IMR-90 (cell line): ENCODE results near the gene ENOX2. TPM values are rescaled to one million over a fixed set of nuclear protein-coding genes. Genes with fewer than 3 reads are reported as not detected.

Experiments
- ATAC-seq: fragments of 200-7000 bp; cut with Tn5 transposase; 2 replicates; pipeline ENCODE4 v1.9.1; 2020; ENCODE audit warnings: low read depth, mild to moderate bottlenecking, moderate library complexity
- BruUV-seq: library from RNA; stranded (reverse); fragments of 400-500 nt; replicated peaks from 2 replicates; lab custom pipeline; 2021; lab: Mats Ljungman, UMichigan
- CTCF ChIA-PET: fragments of 300-600 bp; formaldehyde crosslinking; extraction: SDS; loops from one replicate; lab custom pipeline; 2021; ENCODE audit warnings: antibody characterized with exemption; lab: Yijun Ruan, JAX
- POLR2A ChIA-PET: fragments of 300-600 bp; sonication (Branson Sonifier 250); formaldehyde crosslinking; loops from one replicate; lab custom pipeline; 2022; ENCODE audit warnings: antibody characterized with exemption; ENCODE audit not compliant: unreplicated experiment; lab: Charles Lee
- DNase-seq: peaks from one replicate; pipeline ENCODE4 v3.0.0; 2013
- H2AFZ ChIP-seq: replicated peaks from 2 replicates; pipeline ENCODE3; 2013; ENCODE audit warnings: low read length, mild to moderate bottlenecking; ENCODE audit not compliant: poor library complexity
- H2AK5ac ChIP-seq: 2 replicates; pipeline ENCODE4 v1.6.1; 2013; ENCODE audit warnings: low read depth, low read length, inconsistent platforms
- H2AK9ac ChIP-seq: replicated peaks from 2 replicates; pipeline ENCODE3; 2013; ENCODE audit warnings: mild to moderate bottlenecking, low read depth, low read length, moderate library complexity; ENCODE audit not compliant: poor library complexity
- H2BK120ac ChIP-seq: 2 replicates; pipeline ENCODE4 v1.6.1; 2013; ENCODE audit warnings: low read depth, low read length, inconsistent platforms
- H2BK15ac ChIP-seq: 3 replicates; pipeline ENCODE4 v1.6.1; 2013; ENCODE audit warnings: low read depth, low read length, inconsistent platforms
- H2BK20ac ChIP-seq: 2 replicates; pipeline ENCODE4 v1.6.1; 2013; ENCODE audit warnings: low read depth, mild to moderate bottlenecking, inconsistent platforms, low read length, moderate library complexity
- H2BK5ac ChIP-seq: 2 replicates; pipeline ENCODE4 v1.6.1; 2013; ENCODE audit warnings: mild to moderate bottlenecking, low read depth, low read length, inconsistent platforms; ENCODE audit not compliant: poor library complexity, severe bottlenecking
- H3K14ac ChIP-seq: replicated peaks from 2 replicates; pipeline ENCODE4 v1.6.1; 2013; ENCODE audit warnings: low read depth, low read length, inconsistent platforms
- H3K18ac ChIP-seq: 2 replicates; pipeline ENCODE4 v1.6.1; 2013; ENCODE audit warnings: low read depth, low read length, control low read depth
- H3K23ac ChIP-seq: 2 replicates; pipeline ENCODE4 v1.6.1; 2013; ENCODE audit warnings: low read depth, low read length, inconsistent platforms
- H3K27ac ChIP-seq: 2 replicates; pipeline ENCODE4 v1.5.1; 2013; ENCODE audit warnings: mild to moderate bottlenecking, control low read depth, low read length; ENCODE audit not compliant: insufficient read depth
- H3K27me3 ChIP-seq: 2 replicates; pipeline ENCODE4 v1.6.1; 2013; ENCODE audit warnings: low read length; ENCODE audit not compliant: control insufficient read depth, insufficient read depth
- H3K36me3 ChIP-seq: 2 replicates; pipeline ENCODE4 v1.6.1; 2013; ENCODE audit warnings: low read length, mixed read lengths; ENCODE audit not compliant: control insufficient read depth, insufficient read depth
- H3K4ac ChIP-seq: 2 replicates; pipeline ENCODE4 v1.6.1; 2013; ENCODE audit warnings: low read depth, low read length, inconsistent platforms
- H3K4me1 ChIP-seq: 2 replicates; pipeline ENCODE4 v1.6.1; 2013; ENCODE audit warnings: low read length, mixed read lengths; ENCODE audit not compliant: control insufficient read depth, insufficient read depth
- H3K4me2 ChIP-seq: 2 replicates; pipeline ENCODE4 v1.6.1; 2013; ENCODE audit warnings: low read depth, mild to moderate bottlenecking, control low read depth, low read length, moderate library complexity
- H3K4me3 ChIP-seq: 2 replicates; pipeline ENCODE4 v1.5.1; 2013; ENCODE audit warnings: low read depth, mild to moderate bottlenecking, control low read depth, low read length, moderate library complexity; ENCODE audit not compliant: insufficient read depth
- H3K56ac ChIP-seq: 2 replicates; pipeline ENCODE4 v1.6.1; 2013; ENCODE audit warnings: low read length, inconsistent platforms; ENCODE audit not compliant: insufficient read depth; ENCODE audit errors: extremely low read depth
- H3K79me1 ChIP-seq, 2 experiments: 2 replicates each; pipeline ENCODE4 v1.6.1; 2013; ENCODE audit warnings: low read length in 2 of 2, inconsistent platforms in 1 of 2, low read depth in 1 of 2
- H3K9ac ChIP-seq: 2 replicates; pipeline ENCODE4 v1.6.1; 2013; ENCODE audit warnings: low read depth, low read length, control low read depth
- H3K9me1 ChIP-seq: 2 replicates; pipeline ENCODE4 v1.6.1; 2013; ENCODE audit warnings: low read length, inconsistent platforms; ENCODE audit not compliant: insufficient read depth
- H3K9me3 ChIP-seq: 2 replicates; pipeline ENCODE4 v1.6.1; 2013; ENCODE audit warnings: low read length; ENCODE audit not compliant: control insufficient read depth, insufficient read depth
- H4K20me1 ChIP-seq: 2 replicates; pipeline ENCODE4 v1.6.1; 2013; ENCODE audit warnings: low read length, inconsistent platforms; ENCODE audit not compliant: insufficient read depth
- H4K5ac ChIP-seq: 2 replicates; pipeline ENCODE4 v1.6.1; 2013; ENCODE audit warnings: mild to moderate bottlenecking, low read depth, low read length, control low read depth
- H4K8ac ChIP-seq, 2 experiments: 2 replicates each; pipeline ENCODE4 v1.6.1; 2013; ENCODE audit warnings: low read depth in 2 of 2, low read length in 2 of 2, control low read depth in 1 of 2, inconsistent platforms in 1 of 2
- H4K91ac ChIP-seq: 2 replicates; pipeline ENCODE4 v1.6.1; 2013; ENCODE audit warnings: low read depth, low read length, inconsistent platforms; ENCODE audit not compliant: insufficient read depth
- CEBPB ChIP-seq: IDR thresholded peaks from 2 replicates; pipeline ENCODE4 v1.6.1; 2012; ENCODE audit warnings: low read depth, low read length, improper control_type of control experiment
- CHD1 ChIP-seq: IDR thresholded peaks from 2 replicates; pipeline ENCODE4 v1.6.1; 2012; ENCODE audit warnings: low read depth, low read length, improper control_type of control experiment
- FOS ChIP-seq: fragments of 150-350 bp; IDR thresholded peaks from 2 replicates; pipeline ENCODE4 v1.6.1; 2016; ENCODE audit warnings: low read depth, low read length
- MAFK ChIP-seq: IDR thresholded peaks from 2 replicates; pipeline ENCODE4 v1.6.1; 2012; ENCODE audit warnings: low read depth, low read length, improper control_type of control experiment
- MAZ ChIP-seq: IDR thresholded peaks from 2 replicates; pipeline ENCODE4 v1.6.1; 2012; ENCODE audit warnings: low read depth, mild to moderate bottlenecking, low read length, improper control_type of control experiment, moderate library complexity, borderline replicate concordance
- POLR2A ChIP-seq: IDR thresholded peaks from 2 replicates; pipeline ENCODE4 v1.6.1; 2012; ENCODE audit warnings: mild to moderate bottlenecking, low read depth, low read length
- RFX5 ChIP-seq: IDR thresholded peaks from 2 replicates; pipeline ENCODE4 v1.8.0; 2012; ENCODE audit warnings: low read depth, mild to moderate bottlenecking, low read length, moderate library complexity
- SMC3 ChIP-seq: fragments of 150-350 bp; IDR thresholded peaks from 2 replicates; pipeline ENCODE4 v1.6.1; 2016; ENCODE audit warnings: low read depth, mild to moderate bottlenecking, antibody characterized with exemption, low read length, moderate library complexity
- WGBS, 2 experiments: methylation state at CpG; one replicate each; pipeline versions ENCODE4 v1.1.5 to v1.1.7; 2013; ENCODE audit warnings: missing lambda C conversion rate in 2 of 2; ENCODE audit not compliant: insufficient read length in 1 of 2; ENCODE audit errors: extremely low coverage in 2 of 2; 5-methylcytosine and 5-hydroxymethylcytosine counted together
- dilution Hi-C: fragments of 300-500 bp; cut with HindIII; formaldehyde crosslinking; loops from one replicate; pipeline ENCODE4 v1.14.3; 2018; ENCODE audit warnings: low sequenced_read_pairs; ENCODE audit not compliant: unreplicated experiment
- in situ Hi-C: fragments of 300-500 bp; cut with MboI; formaldehyde crosslinking; loops from 3 replicates; pipeline ENCODE4 v1.14.3; 2019; ENCODE audit warnings: low sequenced_read_pairs, inconsistent platforms, mixed read lengths
- intact Hi-C: fragments of 100-400 bp; cut with micrococcal nuclease; formaldehyde crosslinking; loops from 2 replicates; pipeline ENCODE4 v1.10.0; 2022
- polyA plus RNA-seq, 3 experiments: library from polyadenylated mRNA; depleted of rRNA; stranded (reverse); fragments of >200 nt; gene quantifications; 2 replicates each; pipeline ENCODE4 v1.2.3, GENCODE V29; 2012; ENCODE audit warnings: low replicate concordance in 1 of 3
- total RNA-seq: library from RNA; depleted of rRNA; stranded (reverse); fragments of >200 nt; gene quantifications from 2 replicates; pipeline ENCODE4 v1.2.3, GENCODE V29; 2012

ENOX2 gene
- total and polyA plus RNA-seq, 2 of the 4 experiments (the other 2 are of a cell fraction), result 6.3 to 11.8 TPM

DNA sequence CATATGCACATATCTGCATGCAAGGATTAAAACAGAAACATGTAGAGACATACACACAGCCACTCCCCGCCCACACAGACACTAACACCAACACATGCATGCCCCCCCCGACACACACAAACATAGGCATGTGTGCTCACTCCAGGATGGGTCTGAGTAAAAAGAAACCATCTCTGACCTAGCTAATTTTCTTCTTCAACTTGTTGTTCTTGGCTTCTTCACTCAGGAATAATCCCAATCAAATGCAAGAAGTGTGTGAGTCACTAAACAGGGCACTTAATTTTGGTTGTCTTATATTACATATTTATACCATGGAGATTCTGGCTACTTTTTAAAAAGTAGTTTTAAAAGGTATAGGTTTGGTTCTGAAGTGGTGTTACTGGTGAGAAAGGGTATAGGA lies 28.3 kb downstream of the ENOX2 start:
- dilution Hi-C loops (no loop called here), intact Hi-C loops (no loop called here), in situ Hi-C loops (no loop called here)
- TF ChIP-seq CHD1, result no peak
- no peak for TF ChIP-seq CEBPB
- TF ChIP-seq SMC3, result no peak
- TF ChIP-seq POLR2A, result no peak
- no peak for TF ChIP-seq RFX5
- no peak for TF ChIP-seq FOS
- no peak for TF ChIP-seq MAFK
- no peak for TF ChIP-seq MAZ
- Histone ChIP-seq H2BK20ac (no peak overlapping the region), H4K20me1 (no peaks in the 10 kb centered on the region), H2AK5ac (no peak overlapping the region), H2AK9ac (no peak overlapping the region), H2AFZ (no peak overlapping the region), H3K18ac (no peak overlapping the region), H2BK15ac (no peak overlapping the region), H3K56ac (no peak overlapping the region), H2BK120ac (no peak overlapping the region), H3K27ac (no peak overlapping the region), H2BK5ac (no peak overlapping the region), H3K4me2 (no peak overlapping the region), H3K4me3 (no peak overlapping the region), H3K9me3 (no peaks in the 10 kb centered on the region), H3K4me1 (no peaks in the 10 kb centered on the region), H3K23ac (no peak overlapping the region), H3K4ac (no peak overlapping the region), H4K5ac (no peak overlapping the region), H4K8ac (no peak overlapping the region), H3K9ac (no peak overlapping the region), H3K14ac (no peak overlapping the region), H4K91ac (no peak overlapping the region), H3K79me1 (no peaks in the 10 kb centered on the region), H3K9me1 (no peaks in the 10 kb centered on the region), H3K36me3 (no peaks in the 10 kb centered on the region), H3K27me3 (no peaks in the 10 kb centered on the region; the same call in 1 of the 2 replicates)
- no TSS peak for BruUV-seq
- ChIA-PET POLR2A (no interaction called here), CTCF (no interaction called here)
- no CpG with 5 or more reads among the region's 2 CpGs for WGBS, 2 experiments
- ATAC-seq (no peak), DNase-seq (peak; percentile 52)
